ENCODE measurements around the gene CBL.
"Not testable (repeated sequence)": the region's sequence is repeated elsewhere in the genome, so short reads cannot be mapped to it uniquely, and the experiment has no call there.

The CBL gene

DNA sequence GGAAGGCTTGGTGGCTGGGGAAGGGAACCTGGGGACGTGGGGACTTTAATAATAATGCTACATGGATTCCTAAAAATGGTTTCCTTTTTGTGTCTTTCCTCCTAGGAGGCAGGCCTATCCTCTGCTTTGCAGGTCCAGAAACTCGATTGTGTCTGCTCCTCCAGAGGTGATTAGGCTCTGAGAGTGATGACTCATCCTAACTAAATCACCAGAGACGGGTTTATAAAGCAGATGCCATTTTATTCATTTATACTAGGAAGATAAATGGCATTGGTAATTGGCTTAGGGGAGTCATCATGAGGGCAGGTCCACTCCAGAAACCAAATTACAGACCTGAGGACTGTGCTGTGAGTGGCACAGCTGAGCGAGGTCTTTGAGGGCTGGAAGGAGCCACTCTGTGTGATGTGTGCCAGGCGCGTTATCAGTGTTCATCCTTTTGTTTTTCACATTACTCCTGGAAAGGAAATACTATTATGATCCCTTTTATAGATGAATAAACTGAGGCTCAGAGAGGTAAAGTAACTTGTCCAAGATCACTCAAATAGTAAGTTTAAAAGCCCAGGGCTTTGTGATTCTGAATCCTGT is 30.6 kb upstream of the CBL start:
- H3K4me3 Mint-ChIP-seq, result no peak overlapping the region

DNA sequence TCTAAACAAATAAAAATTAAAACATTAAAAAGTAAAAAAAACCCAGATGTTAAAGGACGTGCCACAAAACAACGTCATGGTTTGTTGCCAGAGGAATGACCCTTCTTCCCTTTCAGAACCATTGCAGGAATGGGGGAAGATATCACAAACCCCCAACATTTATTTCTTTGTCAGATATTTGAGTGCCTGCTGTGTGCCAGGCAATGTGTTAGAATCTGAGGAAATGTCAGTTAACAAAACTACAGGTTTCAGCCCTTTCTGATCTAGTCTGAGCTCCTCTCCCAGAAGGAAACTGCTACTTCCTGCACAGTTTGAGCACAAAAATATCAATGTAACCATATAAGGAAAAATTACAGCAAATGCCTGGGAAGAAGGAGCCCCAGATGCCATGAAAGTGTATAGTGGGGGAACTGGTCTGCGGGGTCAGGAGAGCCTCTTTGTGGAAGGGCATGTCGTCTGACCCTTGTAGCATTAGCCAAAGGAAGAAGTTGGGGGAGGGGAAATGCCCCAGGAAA is 27.9 kb upstream of the CBL start:
- H3K4me1 Mint-ChIP-seq, result no peaks in the 10 kb centered on the region
- H3K9me3 Mint-ChIP-seq, result no peaks in the 10 kb centered on the region
- DNase-seq (ENCODE audit: low spot score in 2 of 2) (no peak), ATAC-seq (ENCODE audit: low read depth) (no peak)
- no peak overlapping the region for H3K27ac Mint-ChIP-seq
- no peak overlapping the region for H3K4me3 Mint-ChIP-seq
- peaks cover 20% of the 10 kb centered on the region for H3K36me3 Mint-ChIP-seq
- H3K27me3 Mint-ChIP-seq, result no peaks in the 10 kb centered on the region

More for the DNA sequence above, 30.6 kb upstream of the CBL start:
- Mint-ChIP-seq H3K9me3 (no peaks in the 10 kb centered on the region), H3K27me3 (no peaks in the 10 kb centered on the region), H3K4me1 (no peaks in the 10 kb centered on the region), H3K27ac (no peak overlapping the region), H3K36me3 (peaks cover 12% of the 10 kb centered on the region)
- ATAC-seq (ENCODE audit: low read depth), result no peak
- DNase-seq (ENCODE audit: low spot score in 2 of 2), result no peak

GRCh38 chr11:119179342-119179741 is 26.8 kb upstream of the CBL start:
- no peak overlapping the region for H3K4me3 Mint-ChIP-seq
- H3K36me3 Mint-ChIP-seq, result peaks cover 17% of the 10 kb centered on the region
- peaks cover 2% of the 10 kb centered on the region for H3K4me1 Mint-ChIP-seq
- H3K27me3 Mint-ChIP-seq, result no peaks in the 10 kb centered on the region
- no peak overlapping the region for H3K27ac Mint-ChIP-seq
- ATAC-seq (ENCODE audit: low read depth) (no peak), DNase-seq (ENCODE audit: low spot score in 2 of 2) (no peak)
- H3K9me3 Mint-ChIP-seq, result no peaks in the 10 kb centered on the region

- Mint-ChIP-seq H3K27me3 (no peaks in the 10 kb centered on the region), H3K4me3 (no peak overlapping the region), H3K27ac (no peak overlapping the region), H3K4me1 (peaks cover 2% of the 10 kb centered on the region), H3K9me3 (no peaks in the 10 kb centered on the region), H3K36me3 (peaks cover 14% of the 10 kb centered on the region)
- DNase-seq (ENCODE audit: low spot score in 2 of 2) (no peak), ATAC-seq (ENCODE audit: low read depth) (no peak)
Measured at GRCh38 chr11:119179983-119180382, 26.2 kb upstream of the CBL start.

DNA sequence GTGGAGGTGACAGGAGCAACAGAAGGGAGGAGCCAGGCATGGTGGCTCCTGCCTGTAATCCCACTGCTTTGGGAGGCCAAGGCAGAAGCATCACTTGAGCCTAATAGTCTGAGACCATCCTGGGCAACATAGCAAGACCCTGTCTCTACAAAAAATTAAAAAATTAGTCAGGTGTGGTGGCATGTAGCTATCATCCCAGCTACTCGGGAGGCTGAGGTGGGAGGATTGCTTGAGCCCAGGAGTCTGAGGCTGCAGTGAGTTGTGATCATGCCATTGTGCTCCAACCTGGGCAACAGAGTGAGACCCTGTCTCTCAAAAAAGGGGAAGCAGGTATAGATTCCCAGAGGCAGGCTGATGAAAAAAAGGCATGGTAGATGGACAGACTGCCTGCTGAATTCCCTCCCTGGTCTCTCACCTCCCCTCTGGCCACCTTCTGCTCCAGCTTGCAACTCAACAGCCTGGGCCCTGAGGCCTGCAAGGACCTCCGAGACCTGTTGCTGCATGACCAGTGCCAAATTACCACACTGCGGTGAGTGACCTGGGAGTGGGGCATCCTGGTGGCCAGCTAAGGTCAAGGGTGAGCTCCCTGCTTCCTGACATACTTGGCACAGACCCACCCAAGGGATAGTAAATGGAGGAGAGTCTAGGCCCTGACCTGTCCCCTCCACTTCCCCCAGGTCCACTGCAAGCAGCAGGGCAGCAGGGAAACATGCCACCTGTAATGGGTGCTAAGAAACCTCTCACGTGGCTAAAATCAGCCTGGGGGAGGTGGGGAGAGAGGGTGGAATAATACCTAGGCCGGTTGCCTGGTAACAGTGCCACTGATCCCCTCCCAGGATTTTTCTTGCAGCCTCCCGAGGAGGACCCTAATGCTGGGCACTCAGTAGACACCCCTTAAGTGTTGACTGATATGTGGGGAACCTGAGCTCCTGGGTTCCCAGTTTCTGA is 25.1 kb upstream of the CBL start:
- H3K27ac Mint-ChIP-seq, result no peak overlapping the region
- peaks cover 3% of the 10 kb centered on the region for H3K27me3 Mint-ChIP-seq
- DNase-seq (ENCODE audit: low spot score in 2 of 2), result no peak
- H3K4me1 Mint-ChIP-seq, result peaks cover 2% of the 10 kb centered on the region
- peaks cover 14% of the 10 kb centered on the region for H3K36me3 Mint-ChIP-seq
- no peak overlapping the region for H3K4me3 Mint-ChIP-seq
- ATAC-seq (ENCODE audit: low read depth), result no peak
- no peaks in the 10 kb centered on the region for H3K9me3 Mint-ChIP-seq

- Mint-ChIP-seq H3K4me3 (no peak overlapping the region), H3K9me3 (no peaks in the 10 kb centered on the region), H3K4me1 (peaks cover 2% of the 10 kb centered on the region), H3K27ac (no peak overlapping the region), H3K27me3 (peaks cover 3% of the 10 kb centered on the region), H3K36me3 (peaks cover 14% of the 10 kb centered on the region)
- no peak for DNase-seq (ENCODE audit: low spot score in 2 of 2)
- no peak for ATAC-seq (ENCODE audit: low read depth)
Measured at GRCh38 chr11:119181677-119182412, 24.3 kb upstream of the CBL start.

- H3K4me3 Mint-ChIP-seq; DNase-seq (ENCODE audit: low spot score in 2 of 2); H3K9me3 Mint-ChIP-seq; H3K4me1 Mint-ChIP-seq; H3K27me3 Mint-ChIP-seq: not testable (repeated sequence)
- H3K36me3 Mint-ChIP-seq, result peaks cover 12% of the 10 kb centered on the region
- ATAC-seq (ENCODE audit: low read depth), result peak; percentile 26
- H3K27ac Mint-ChIP-seq, result peak overlapping the region; percentile 12
Measured at GRCh38 chr11:119184399-119184798, 21.7 kb upstream of the CBL start.

GRCh38 chr11:119185981-119186634 is 20.0 kb upstream of the CBL start:
- H3K27ac Mint-ChIP-seq, result no peak overlapping the region
- peaks cover 3% of the 10 kb centered on the region for H3K27me3 Mint-ChIP-seq
- ATAC-seq (ENCODE audit: low read depth), result no peak
- no peaks in the 10 kb centered on the region for H3K9me3 Mint-ChIP-seq
- peaks cover 8% of the 10 kb centered on the region for H3K36me3 Mint-ChIP-seq
- DNase-seq (ENCODE audit: low spot score in 2 of 2), result no peak
- no peak overlapping the region for H3K4me3 Mint-ChIP-seq
- H3K4me1 Mint-ChIP-seq, result peaks cover 2% of the 10 kb centered on the region

- Mint-ChIP-seq H3K36me3 (peaks cover 4% of the 10 kb centered on the region), H3K4me1 (peaks cover 2% of the 10 kb centered on the region), H3K27ac (no peak overlapping the region), H3K4me3 (no peak overlapping the region), H3K9me3 (no peaks in the 10 kb centered on the region), H3K27me3 (peaks cover 3% of the 10 kb centered on the region)
- DNase-seq (ENCODE audit: low spot score in 2 of 2) (no peak), ATAC-seq (ENCODE audit: low read depth) (no peak)
Measured at GRCh38 chr11:119187123-119187892, 18.8 kb upstream of the CBL start.

DNA sequence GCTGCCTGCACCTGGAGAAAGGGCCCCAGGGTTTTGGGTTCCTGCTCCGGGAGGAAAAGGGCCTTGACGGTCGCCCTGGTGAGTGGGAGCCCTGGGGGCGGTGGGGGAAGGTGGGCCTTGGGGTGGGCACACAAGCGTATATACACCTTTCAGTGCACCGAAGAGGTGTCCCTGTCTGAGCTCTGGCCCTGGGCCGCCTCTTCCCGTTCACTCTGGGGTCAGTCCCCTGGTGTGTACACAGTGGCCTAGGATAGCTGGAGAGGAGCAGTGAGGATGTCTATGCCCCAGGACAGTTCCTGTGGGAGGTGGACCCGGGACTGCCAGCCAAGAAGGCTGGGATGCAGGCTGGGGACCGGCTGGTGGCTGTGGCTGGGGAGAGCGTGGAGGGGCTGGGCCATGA is 18.1 kb upstream of the CBL start:
- Mint-ChIP-seq H3K9me3 (no peaks in the 10 kb centered on the region), H3K4me1 (peaks cover 2% of the 10 kb centered on the region), H3K36me3 (no peaks in the 10 kb centered on the region), H3K27me3 (peaks cover 3% of the 10 kb centered on the region), H3K27ac (no peak overlapping the region), H3K4me3 (no peak overlapping the region)
- ATAC-seq (ENCODE audit: low read depth) (no peak), DNase-seq (ENCODE audit: low spot score in 2 of 2) (no peak)

DNA sequence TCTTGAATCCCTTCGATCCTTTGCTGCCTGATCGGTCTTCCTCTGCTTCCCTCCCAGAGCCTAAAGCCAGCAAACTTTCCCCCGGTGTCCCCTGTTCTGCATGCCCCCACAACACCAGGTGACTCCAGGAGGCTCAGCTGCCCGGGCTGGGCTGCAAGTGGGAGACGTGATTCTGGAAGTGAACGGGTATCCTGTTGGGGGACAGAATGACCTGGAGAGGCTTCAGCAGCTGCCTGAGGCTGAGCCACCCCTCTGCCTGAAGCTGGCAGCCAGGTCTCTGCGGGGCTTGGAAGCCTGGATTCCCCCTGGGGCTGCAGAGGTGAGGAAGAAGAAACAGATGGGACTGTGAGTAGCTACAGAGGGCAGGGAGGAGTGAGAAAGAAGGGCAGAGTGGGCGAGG is 17.3 kb upstream of the CBL start:
- Mint-ChIP-seq H3K9me3 (no peaks in the 10 kb centered on the region), H3K36me3 (no peaks in the 10 kb centered on the region), H3K27ac (no peak overlapping the region), H3K27me3 (peaks cover 4% of the 10 kb centered on the region), H3K4me3 (no peak overlapping the region), H3K4me1 (peaks cover under 1% of the 10 kb centered on the region)
- no peak for ATAC-seq (ENCODE audit: low read depth)
- no peak for DNase-seq (ENCODE audit: low spot score in 2 of 2)

- Mint-ChIP-seq H3K27ac (no peak overlapping the region), H3K4me1 (no peaks in the 10 kb centered on the region), H3K36me3 (no peaks in the 10 kb centered on the region), H3K27me3 (peaks cover 4% of the 10 kb centered on the region), H3K4me3 (no peak overlapping the region), H3K9me3 (no peaks in the 10 kb centered on the region)
- DNase-seq (ENCODE audit: low spot score in 2 of 2) (no peak), ATAC-seq (ENCODE audit: low read depth) (no peak)
Measured at GRCh38 chr11:119189393-119189792, 16.7 kb upstream of the CBL start.

- no peaks in the 10 kb centered on the region for H3K4me1 Mint-ChIP-seq
- DNase-seq (ENCODE audit: low spot score in 2 of 2) (no peak), ATAC-seq (ENCODE audit: low read depth) (no peak)
- H3K27ac Mint-ChIP-seq, result no peak overlapping the region
- no peaks in the 10 kb centered on the region for H3K9me3 Mint-ChIP-seq
- no peaks in the 10 kb centered on the region for H3K36me3 Mint-ChIP-seq
- H3K4me3 Mint-ChIP-seq, result no peak overlapping the region
- H3K27me3 Mint-ChIP-seq, result peaks cover 3% of the 10 kb centered on the region
Measured at GRCh38 chr11:119190531-119190930, 15.6 kb upstream of the CBL start.

Measured in memory B cell (primary cell).